ENCODE measurements around the gene TGIF2.
"Not testable (repeated sequence)": the region's sequence is repeated elsewhere in the genome, so short reads cannot be mapped to it uniquely, and the experiment has no call there.

Gene TGIF2

DNA sequence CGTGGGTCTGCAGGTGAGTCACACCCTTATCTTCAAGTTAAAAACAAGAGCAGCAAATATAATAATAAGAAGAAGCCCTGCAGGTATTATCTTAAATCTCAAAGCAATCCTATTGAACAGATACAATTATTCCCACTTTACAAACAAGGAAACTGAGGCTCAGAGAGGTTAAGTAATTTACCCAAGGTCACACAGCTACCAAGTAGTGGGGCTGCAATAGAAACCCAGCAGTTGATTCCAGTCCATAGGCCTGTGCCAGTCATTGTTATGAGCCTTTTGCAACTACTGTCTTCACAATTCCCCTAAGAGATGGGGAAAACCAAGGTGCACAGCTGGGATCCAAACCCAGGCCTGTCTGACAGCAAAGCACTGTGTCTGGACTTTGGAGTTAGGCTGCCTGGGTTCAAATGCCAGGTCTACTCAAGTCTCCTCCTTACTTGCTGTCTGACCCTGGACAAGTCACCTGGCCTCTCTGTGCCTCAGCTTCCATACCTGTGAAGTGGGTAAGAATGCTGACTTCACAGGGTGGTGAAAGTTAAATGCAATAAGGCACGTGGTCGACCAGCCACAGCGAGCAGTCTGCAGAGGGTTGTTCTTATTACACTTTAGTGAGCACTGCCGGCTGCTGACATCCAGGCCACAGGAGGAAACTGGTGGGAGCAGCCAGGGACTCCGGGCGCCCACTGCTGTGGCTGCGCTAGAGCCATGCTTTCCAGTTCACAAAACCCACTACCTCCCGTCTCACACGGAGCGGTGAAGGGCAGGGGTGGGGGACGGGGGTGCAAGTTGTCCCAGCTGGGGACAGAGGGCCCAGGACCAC lies 26.0 kb upstream of the TGIF2 start:
- no peak for DNase-seq

DNA sequence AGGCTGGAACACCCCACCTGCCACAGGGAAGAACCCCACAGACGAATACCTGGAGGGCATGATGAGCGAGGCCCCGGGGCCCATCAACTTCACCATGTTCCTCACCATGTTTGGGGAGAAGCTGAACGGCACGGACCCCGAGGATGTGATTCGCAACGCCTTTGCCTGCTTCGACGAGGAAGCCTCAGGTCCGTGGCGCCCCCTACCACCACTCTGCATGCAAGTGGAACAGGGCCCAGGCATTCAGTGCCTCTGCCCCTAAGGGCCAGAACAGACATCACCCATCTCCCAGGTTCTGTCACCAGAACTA lies 25.4 kb upstream of the TGIF2 start:
- DNase-seq, result no peak

DNA sequence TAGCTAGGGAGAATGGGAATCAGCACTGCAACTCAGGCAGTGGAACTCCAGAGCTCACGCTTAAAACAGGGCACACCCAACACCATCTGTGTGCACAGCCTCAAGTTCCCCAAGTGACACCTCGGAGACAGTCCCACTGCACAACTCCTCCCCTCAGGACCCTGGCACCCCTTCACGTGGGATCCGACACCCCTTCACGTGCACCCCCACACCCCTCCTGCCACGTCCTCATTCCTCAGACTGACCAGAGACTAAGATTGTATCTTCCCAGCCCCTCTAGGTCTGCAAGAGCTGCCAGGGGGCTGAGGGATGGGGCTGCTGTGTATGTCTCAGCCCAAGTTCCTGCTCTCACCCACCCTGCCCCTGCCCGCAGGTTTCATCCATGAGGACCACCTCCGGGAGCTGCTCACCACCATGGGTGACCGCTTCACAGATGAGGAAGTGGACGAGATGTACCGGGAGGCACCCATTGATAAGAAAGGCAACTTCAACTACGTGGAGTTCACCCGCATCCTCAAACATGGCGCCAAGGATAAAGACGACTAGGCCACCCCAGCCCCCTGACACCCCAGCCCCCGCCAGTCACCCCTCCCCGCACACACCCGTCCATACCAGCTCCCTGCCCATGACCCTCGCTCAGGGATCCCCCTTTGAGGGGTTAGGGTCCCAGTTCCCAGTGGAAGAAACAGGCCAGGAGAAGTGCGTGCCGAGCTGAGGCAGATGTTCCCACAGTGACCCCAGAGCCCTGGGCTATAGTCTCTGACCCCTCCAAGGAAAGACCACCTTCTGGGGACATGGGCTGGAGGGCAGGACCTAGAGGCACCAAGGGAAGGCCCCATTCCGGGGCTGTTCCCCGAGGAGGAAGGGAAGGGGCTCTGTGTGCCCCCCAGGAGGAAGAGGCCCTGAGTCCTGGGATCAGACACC lies 24.4 kb upstream of the TGIF2 start:
- DNase-seq, result no peak

DNA sequence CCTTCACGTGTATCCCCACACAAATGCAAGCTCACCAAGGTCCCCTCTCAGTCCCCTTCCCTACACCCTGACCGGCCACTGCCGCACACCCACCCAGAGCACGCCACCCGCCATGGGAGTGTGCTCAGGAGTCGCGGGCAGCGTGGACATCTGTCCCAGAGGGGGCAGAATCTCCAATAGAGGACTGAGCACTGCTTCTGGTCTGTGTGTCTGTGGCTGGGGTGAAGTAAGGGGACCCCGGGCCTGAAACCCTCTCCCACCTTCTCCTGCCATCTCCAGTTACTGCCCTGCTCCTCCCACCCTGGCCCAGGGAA lies 23.8 kb upstream of the TGIF2 start:
- DNase-seq, result no peak

DNA sequence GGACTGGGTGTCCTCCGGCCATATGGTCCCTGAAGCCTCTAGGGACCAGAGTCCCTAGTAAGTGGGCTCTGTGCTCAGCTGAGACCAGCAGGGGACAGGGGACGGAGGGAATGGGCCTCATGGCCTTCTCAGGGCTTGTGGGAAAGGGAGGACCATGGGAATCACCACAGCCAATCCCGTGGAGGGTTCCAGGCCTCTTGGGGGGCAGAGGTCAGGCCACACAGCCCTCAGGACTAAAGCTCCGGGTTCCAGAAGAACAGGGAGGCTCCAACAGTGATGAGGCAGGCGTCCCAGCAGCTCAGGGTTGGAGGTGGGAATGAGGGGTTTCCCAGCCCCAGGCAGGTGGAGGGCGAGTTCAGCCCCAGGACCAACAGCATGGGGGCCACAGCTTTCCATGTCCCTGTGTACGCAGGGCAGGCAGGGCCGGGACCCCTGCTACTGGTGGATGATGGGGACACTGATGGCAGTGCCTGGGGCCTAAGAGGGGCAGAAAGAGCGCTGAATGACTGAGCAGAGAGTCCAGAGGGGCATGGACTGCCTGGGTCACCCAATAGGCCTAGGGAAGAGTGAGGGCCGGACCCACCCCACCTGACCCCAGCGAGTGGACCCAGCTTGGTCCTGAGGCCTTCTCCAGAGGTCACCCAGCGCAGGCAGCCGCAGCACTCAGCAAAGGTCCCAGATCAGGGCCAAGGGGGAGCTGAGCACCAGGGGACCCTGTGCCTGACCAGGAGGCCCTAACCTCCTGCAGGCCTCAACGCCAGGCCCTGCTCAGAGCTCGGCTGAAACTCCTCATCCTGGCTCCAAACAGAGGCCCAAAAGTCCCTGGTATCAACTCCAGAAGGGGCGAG lies 23.2 kb upstream of the TGIF2 start:
- DNase-seq, result no peak

DNA sequence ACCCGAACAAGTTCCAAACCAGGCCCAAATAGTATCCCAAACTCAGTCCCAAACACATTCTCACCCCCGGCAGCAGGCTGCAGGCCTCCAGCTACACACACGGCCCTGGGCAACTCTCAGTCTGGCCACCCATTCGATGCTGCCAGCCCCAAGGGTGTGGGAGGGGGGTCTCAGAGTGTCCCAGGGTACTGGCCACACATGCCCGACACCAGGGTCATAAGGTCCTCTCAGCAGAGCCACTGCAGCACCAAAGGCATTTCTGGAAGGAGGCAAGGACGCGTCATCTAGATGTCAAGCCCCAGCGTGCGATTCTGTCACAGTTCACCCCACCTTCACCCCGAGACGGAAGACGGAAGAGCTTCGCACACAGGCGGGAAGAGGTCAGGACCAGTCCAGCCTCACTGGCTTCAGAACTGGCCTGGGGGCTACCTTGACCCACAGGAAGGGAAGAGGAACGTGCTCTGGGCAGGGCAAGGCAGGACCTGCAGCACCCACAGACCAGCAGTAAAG lies 22.6 kb upstream of the TGIF2 start:
- no peak for DNase-seq

DNA sequence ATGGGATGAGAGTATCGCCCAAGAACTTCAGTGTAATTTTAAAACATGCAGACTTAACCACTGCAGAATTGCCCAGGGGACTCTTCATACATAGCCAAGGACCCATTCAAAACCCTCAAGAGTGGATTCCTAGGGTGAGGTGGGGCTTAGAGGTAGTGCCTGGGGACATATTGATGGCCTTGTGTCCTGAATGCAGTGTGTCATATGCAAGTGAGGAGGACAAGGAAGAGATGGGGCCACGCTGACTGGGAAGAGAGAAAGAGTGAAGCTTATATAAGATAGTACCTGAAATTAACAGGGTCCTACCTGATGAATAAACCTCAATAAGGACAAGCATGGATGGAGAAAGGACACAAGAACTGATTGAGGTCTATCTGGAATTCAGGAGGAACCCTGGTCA lies 18.1 kb upstream of the TGIF2 start:
- no peak for DNase-seq

DNA sequence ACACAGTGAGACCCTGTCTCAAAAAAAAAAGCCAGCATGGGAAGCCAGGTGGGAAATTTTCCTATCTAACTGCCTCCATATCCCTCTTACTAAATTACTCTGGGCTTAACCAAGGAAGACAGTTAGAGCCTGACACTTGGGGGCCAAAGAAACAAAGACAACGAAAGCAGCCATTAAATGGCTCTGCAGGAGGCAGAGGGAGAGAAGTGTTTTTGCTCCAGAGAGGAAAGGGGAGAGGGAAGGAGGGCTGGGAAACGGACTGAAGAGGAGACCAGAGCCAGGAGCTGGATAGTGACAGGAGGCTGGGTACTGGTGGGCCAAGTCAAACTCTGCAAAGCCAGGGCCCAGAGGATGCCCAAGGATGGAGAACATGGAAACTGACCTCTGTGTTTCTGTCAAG lies 10.7 kb upstream of the TGIF2 start:
- no peak for DNase-seq

DNA sequence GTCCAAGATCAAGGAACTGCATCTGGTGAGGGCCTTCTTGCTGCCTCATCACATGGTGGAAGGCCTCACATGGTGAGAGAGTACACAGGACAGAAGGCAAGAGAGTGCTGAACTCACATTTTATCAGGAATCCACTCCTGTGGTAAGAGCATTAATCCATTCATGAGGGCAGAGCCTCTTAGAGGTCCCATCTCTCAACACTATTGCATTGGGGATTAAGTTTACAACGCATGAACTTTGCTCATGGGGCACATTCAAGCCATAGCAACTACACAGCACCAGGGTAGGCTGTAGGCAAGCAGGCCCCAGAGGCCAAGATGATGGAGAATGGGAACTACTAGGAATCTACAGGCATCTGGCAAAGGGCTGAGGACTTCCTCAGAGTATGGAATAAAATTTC lies 10.0 kb upstream of the TGIF2 start:
- DNase-seq, result no peak

DNA sequence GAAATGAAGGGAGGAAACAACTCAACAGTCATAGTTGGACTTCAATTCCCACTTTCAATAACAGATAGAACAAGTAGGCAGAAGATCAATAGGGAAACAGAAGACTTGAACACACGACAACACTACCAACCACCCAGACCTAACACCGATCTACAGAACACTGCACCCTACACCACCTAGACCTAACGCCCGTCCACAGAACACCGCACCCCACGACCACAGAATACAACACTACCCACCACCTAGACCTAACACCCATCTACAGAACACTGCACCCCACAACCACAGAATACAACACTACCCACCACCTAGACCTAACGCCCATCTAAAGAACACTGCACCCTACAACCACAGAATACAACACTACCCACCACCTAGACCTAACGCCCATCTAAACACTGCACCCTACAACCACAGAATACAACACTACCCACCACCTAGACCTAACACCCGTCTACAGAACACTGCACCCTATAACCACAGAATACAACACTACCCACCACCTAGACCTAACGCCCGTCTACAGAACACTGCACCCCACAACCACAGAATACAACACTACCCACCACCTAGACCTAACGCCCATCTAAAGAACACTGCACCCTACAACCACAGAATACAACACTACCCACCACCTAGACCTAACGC lies 9.2 kb upstream of the TGIF2 start:
- DNase-seq, result not testable (repeated sequence)

DNA sequence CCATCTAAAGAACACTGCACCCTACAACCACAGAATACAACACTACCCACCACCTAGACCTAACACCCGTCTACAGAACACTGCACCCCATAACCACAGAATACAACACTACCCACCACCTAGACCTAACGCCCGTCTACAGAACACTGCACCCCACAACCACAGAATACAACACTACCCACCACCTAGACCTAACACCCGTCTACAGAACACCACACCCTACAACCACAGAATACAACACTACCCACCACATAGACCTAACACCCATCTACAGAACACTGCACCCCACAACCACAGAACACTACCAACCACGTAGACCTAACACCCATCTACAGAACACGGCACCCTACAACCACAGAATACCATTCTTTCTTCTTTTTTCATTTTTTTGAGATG lies 8.7 kb upstream of the TGIF2 start:
- DNase-seq, result not testable (repeated sequence)

DNA sequence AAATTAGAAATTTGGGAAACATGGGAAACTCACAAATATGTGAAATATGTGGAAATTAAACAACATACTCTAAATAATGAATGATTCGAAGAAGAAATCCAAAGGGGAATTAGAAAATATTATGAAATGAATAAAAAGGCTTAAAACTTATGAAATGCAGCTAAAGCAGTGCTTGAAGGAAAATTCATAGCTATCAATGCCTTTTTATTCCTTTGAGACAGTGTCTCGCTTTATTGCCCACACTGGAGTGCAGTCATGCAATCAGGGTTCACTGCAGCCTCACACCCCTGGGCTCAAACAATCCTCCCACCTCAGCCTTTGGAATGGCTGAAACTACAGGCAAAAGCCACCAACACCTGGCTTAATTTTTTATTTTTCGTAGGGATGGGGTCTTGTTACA lies 7.9 kb upstream of the TGIF2 start:
- DNase-seq, result no peak

DNA sequence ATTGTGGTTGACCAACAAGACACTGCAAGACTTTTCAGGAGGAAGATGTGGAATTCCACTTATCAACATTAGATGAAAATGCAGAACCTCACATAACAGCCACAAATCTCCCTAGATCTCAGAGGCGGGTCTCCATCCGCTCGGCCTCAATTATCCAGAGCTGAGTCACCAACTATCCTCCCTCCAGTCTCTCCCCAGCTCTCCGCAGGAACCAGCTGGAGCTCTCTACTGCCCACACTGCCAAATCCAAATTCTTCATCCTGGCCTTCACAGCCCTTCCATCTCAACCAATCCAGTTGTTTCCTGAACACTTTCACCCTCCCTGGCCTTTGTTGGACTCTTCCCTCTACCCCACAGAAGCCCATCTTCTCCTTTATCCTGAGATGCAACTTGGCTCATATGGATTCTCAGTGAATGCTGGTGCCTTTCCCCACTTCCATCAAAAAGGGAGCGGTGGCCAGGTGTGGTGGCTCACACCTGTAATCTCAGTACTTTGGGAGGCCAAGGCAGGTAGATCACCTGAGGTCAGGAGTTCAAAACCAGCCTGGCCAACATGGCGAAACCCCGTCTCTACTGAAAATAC lies 3.5 kb upstream of the TGIF2 start:
- no peak for DNase-seq

DNA sequence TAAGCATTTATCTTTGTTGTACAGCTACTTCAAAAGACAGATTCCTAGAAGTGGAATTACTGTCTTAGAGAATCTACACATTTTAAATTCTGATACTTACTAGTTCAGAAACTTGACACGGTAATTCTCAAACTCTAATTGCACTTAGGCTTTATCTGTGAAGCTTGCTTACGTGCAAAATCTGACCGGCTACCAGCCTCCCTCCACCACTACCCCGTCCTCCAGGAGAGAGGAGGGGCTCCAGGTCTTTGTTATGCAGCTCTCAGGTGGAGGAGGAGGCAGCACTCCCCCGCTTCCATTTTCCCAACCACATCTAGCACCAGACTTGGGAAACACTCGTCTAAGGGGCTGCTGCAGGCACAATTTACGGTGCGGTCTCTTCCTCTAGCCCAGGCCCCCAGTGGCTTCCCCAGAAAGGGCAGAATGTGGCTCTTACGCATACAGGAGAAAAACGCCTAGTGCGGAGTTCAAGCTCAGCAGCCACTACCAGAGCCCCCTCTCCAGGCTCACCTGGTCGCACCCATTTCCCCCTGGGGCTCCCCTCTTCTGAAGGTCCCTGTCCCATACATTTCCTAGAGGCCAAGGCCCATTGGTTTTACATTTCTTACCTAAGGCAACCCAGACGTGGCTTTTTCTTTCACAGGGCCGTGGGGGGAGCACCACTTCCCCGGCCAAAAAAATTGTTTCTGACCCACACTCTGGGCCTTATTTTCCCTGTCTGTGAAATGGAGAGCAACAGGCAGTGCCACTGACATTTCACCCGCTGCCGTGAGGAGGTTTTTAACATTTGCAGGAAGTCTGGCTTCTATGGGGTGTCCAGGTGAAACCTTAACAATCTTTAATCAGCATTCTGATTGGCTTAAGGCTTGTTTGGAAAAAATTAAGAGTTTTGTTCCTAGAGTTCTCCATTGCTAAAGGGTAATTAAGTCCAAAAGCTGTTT lies 1.6 kb upstream of the TGIF2 start:
- no peak for DNase-seq

DNA sequence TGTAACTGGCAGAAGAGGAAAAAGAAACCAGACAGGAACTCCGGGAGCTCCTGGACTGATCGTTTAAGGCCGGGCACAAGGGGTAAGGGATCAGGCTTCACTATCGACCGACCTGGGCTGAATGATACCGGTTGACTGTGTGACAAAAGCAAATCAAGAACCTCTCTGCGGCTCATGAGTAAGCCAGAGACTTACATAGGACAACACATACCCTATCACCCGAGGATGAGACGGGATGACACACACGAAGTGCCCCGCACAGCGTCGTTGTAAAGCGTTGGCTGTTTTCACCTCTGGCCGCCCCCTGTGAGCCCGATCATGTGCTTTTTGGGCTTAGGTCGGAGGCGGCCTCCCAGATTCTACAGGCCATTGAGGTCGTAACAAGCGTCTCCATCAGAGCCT lies 695 bp upstream of the TGIF2 start:
- DNase-seq, result no peak

DNA sequence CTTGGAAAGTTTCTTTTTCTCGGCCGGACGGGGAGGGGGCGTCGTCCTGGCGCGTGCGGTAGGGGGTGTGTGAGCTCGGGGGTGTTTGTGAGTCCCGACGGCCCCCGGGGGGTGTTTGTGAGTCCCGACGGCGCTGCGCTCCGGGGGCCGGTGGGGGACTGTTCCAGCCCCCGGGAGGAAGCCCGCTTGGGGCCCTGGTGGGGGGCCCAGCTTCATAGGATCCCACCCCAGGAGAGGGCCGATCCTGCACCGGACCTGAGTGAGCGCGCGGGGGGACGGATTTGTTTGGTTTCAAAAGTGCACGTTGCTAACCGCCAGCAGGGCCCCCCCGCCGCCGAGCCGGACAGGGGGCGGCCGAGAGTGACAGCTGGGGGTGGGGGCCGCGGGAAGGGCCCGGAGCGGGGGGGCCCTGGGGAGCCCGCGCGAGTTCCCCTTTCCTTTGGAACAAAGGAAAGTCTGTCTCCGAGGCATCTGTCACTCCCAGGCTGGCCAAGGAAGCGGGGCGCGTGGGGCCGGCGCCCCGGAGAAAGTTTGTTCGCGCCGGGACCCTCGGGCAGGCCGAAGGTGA lies 485 bp downstream of the TGIF2 start:
- DNase-seq, result no peak

DNA sequence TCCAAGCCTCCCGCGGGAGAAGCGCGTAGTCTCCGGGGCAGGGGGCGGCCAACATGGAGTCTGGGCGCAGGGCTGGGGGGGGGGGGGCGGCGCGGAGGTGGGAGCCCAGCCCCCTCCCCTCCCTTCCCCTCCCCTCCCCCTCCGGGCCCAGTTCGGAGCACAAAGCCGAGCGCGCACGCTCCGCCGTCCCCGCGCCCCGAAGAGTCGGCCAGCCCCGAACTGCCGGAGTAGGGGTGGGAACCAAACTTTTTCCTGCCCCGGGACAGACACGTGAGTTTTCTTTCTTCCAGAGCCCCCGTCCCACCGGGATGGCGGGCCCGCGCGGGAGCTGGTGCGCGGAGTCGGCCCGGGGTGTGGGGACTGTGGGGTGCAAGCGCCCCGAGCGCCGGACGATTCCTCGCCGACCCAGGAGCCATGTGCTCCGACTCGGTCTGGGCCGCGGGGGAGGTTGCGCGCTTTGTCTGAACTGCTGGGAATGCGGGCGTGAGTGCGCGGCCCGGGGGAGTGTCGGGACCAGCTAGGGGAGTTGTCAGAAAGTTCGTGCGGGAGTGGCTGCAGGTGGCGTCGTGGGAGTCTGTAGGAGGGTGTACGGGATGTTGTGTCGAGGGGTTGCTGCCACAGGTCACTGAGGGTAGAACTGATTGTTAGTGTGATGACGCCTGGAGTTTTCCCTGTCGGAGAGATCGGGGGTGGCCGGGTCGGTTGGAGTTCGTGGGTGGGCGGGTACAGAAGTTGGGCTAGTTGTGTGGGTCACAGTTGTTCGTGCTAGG lies 1.2 kb downstream of the TGIF2 start:
- DNase-seq, result peak; percentile 37 to 75

DNA sequence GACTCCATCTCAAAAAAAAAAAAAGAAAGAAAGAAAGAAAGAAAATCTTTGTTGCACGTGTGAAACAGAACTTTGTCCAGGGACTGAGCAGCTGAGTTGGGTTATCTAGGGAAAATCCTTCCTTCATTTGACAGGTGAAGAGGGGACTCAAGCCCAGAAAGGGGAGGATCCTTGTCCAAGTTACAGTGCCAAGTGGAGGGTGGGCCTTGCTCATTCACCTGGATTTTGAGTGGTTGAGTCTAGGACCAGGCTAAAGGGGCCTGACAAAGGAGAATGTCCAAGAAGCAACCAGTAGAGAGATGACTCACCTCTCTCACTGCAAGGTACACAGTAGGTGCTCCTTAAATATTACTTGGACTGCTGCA lies 2.7 kb downstream of the TGIF2 start:
- no peak for DNase-seq

DNA sequence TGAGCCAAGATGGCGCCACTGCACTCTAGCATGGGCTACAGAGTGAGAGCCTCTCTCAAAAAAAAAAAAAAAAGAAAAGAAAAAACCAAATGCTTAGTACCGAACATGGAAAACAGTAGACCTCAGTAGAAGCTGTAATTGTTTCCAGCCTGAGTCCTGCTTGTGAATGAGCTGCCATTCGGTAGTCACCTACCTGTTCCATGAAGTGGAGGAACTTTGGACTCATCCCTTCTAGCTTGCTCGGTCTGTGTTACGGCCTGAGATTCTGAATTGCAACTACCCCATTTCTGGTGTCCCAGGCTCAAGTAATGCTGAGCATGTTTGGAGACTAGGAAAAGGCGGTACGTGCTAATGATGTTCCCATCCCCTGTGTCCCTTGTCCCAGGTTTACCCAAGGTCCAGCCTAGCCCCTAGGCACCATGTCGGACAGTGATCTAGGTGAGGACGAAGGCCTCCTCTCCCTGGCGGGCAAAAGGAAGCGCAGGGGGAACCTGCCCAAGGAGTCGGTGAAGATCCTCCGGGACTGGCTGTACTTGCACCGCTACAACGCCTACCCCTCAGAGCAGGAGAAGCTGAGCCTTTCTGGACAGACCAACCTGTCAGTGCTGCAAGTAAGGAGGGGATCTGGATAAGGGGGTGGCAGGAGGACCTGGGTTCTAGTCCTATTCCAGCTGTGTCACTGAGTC lies 5.1 kb downstream of the TGIF2 start:
- no peak for DNase-seq
